8988T (cell line): Measurements from ENCODE around the gene MRS2.
"Not testable (repeated sequence)": the region's sequence is repeated elsewhere in the genome, so short reads cannot be mapped to it uniquely, and the experiment has no call there.

Experiments
- DNase-seq: peaks from one replicate; pipeline ENCODE4 v3.0.0; 2011

The MRS2 gene

GRCh38 chr6:24402697-24403500, at the start of gene MRS2:
Gene MRS2, plus strand, starts transcription at chr6:24402936. Its CDS starts 111 bp downstream, at chr6:24403047.
- DNase-seq = peak; percentile 64

GRCh38 chr6:24353861-24354260, 48.9 kb upstream of the MRS2 start:
- DNase-seq = no peak

- no peak for DNase-seq
These were observed 47.3 kb upstream of the MRS2 start for GRCh38 chr6:24355393-24355792.

- no peak for DNase-seq
These were observed 46.3 kb upstream of the MRS2 start for GRCh38 chr6:24356310-24356973.

- peak; percentile 15 for DNase-seq
These were observed 45.2 kb upstream of the MRS2 start, which contains the start of gene DCDC2 for GRCh38 chr6:24357336-24358218. Gene DCDC2, minus strand, starts transcription at chr6:24358059. Its CDS starts 309 bp downstream, at chr6:24357750.

- no peak for DNase-seq
These were observed 44.4 kb upstream of the MRS2 start for GRCh38 chr6:24358219-24358821.

GRCh38 chr6:24359640-24360454, 42.9 kb upstream of the MRS2 start:
- DNase-seq = peak; percentile 34

- not testable (repeated sequence) for DNase-seq
These were observed 40.4 kb upstream of the MRS2 start for GRCh38 chr6:24362363-24362762.

- DNase-seq = not testable (repeated sequence)
These were observed 37.6 kb upstream of the MRS2 start for GRCh38 chr6:24365103-24365633.

GRCh38 chr6:24374612-24375011, 28.1 kb upstream of the MRS2 start:
- DNase-seq = no peak

- no peak for DNase-seq
These were observed 25.9 kb upstream of the MRS2 start for GRCh38 chr6:24376871-24377270.

- no peak for DNase-seq
These were observed 24.2 kb upstream of the MRS2 start for GRCh38 chr6:24378473-24379097.

GRCh38 chr6:24381476-24382219, 21.1 kb upstream of the MRS2 start:
- DNase-seq = no peak

GRCh38 chr6:24382220-24382540, 20.6 kb upstream of the MRS2 start:
- no peak for DNase-seq

- not testable (repeated sequence) for DNase-seq
These were observed 19.7 kb upstream of the MRS2 start for GRCh38 chr6:24382891-24383494.

- not testable (repeated sequence) for DNase-seq
These were observed 18.2 kb upstream of the MRS2 start for GRCh38 chr6:24384369-24385130.

- DNase-seq = no peak
These were observed 17.0 kb upstream of the MRS2 start for GRCh38 chr6:24385536-24386269.

GRCh38 chr6:24387818-24388217, 14.9 kb upstream of the MRS2 start:
- DNase-seq = no peak
